GM19452 (cell line): Measurements from ENCODE around the gene OR2H2.

Experiments used
- ATAC-seq: cut with Tn5 transposase; IDR thresholded peaks from one replicate; pipeline ENCODE4 v1.9.1; 2021; ENCODE audit not compliant: unreplicated experiment

The OR2H2 gene

GRCh38 chr6:29584821-29585220 lies at the start of gene OR2H2:
OR2H2 (plus strand) TSS chr6:29585121; CDS start chr6:29587945, 2,824 bp downstream.
- ATAC-seq, result no peak

- no peak for ATAC-seq
Measured at GRCh38 chr6:29537714-29538403, 47.1 kb upstream of the OR2H2 start.

GRCh38 chr6:29547573-29547972 lies 37.3 kb upstream of the OR2H2 start:
- ATAC-seq, result no peak

- peak; percentile 77 for ATAC-seq
Measured at GRCh38 chr6:29552512-29553051, 32.3 kb upstream of the OR2H2 start.

GRCh38 chr6:29553268-29554057 lies 31.5 kb upstream of the OR2H2 start:
- no peak for ATAC-seq

- no peak for ATAC-seq
Measured at GRCh38 chr6:29554764-29555163, 30.2 kb upstream of the OR2H2 start.

- no peak for ATAC-seq
Measured at GRCh38 chr6:29557320-29557719, 27.6 kb upstream of the OR2H2 start.

- no peak for ATAC-seq
Measured at GRCh38 chr6:29558439-29559079, 26.4 kb upstream of the OR2H2 start.

GRCh38 chr6:29559524-29560287 lies 25.2 kb upstream of the OR2H2 start, which contains the start of gene UBD:
UBD (minus strand) TSS chr6:29559732; CDS start chr6:29559701, 31 bp downstream.
- ATAC-seq, result no peak

- ATAC-seq, result no peak
Measured at GRCh38 chr6:29561091-29561490, 23.8 kb upstream of the OR2H2 start.

GRCh38 chr6:29561606-29562181 lies 23.2 kb upstream of the OR2H2 start:
- no peak for ATAC-seq

- ATAC-seq, result no peak
Measured at GRCh38 chr6:29563435-29563965, 21.4 kb upstream of the OR2H2 start.

GRCh38 chr6:29564875-29565274 lies 20.0 kb upstream of the OR2H2 start:
- ATAC-seq, result no peak

- ATAC-seq, result no peak
Measured at GRCh38 chr6:29566856-29567255, 18.1 kb upstream of the OR2H2 start.

GRCh38 chr6:29567541-29567940 lies 17.4 kb upstream of the OR2H2 start:
- no peak for ATAC-seq

GRCh38 chr6:29567991-29568390 lies 16.9 kb upstream of the OR2H2 start:
- ATAC-seq, result no peak

- ATAC-seq, result no peak
Measured at GRCh38 chr6:29576056-29576455, 8.9 kb upstream of the OR2H2 start.

GRCh38 chr6:29577544-29577943 lies 7.4 kb upstream of the OR2H2 start:
- no peak for ATAC-seq

- no peak for ATAC-seq
Measured at GRCh38 chr6:29589423-29590048, 4.6 kb downstream of the OR2H2 start.
